DOHH2 (cell line): Measurements from ENCODE around the gene VHLL.

Experiments
- CTCF ChIP-seq: fragments of 200-600 bp; sonication (generic); IDR thresholded peaks from one replicate; pipeline ENCODE4 v1.5.1; 2014; ENCODE audit warnings: antibody characterized with exemption, mild to moderate bottlenecking, low read depth, low read length; ENCODE audit not compliant: poor library complexity, severe bottlenecking
- EZH2phosphoT487 ChIP-seq: fragments of 200-600 bp; sonication (generic); IDR thresholded peaks from 2 replicates; pipeline ENCODE4 v1.6.1; 2017; ENCODE audit warnings: borderline replicate concordance, mild to moderate bottlenecking, antibody characterized with exemption, low read length, moderate library complexity, mixed read lengths

- no peak for TF ChIP-seq EZH2phosphoT487
- TF ChIP-seq CTCF, result no peak
Observed at GRCh38 chr1:156258859-156259258, 40.2 kb downstream of the VHLL start.
